Measurements from ENCODE around the gene COL6A3.

Gene COL6A3

DNA sequence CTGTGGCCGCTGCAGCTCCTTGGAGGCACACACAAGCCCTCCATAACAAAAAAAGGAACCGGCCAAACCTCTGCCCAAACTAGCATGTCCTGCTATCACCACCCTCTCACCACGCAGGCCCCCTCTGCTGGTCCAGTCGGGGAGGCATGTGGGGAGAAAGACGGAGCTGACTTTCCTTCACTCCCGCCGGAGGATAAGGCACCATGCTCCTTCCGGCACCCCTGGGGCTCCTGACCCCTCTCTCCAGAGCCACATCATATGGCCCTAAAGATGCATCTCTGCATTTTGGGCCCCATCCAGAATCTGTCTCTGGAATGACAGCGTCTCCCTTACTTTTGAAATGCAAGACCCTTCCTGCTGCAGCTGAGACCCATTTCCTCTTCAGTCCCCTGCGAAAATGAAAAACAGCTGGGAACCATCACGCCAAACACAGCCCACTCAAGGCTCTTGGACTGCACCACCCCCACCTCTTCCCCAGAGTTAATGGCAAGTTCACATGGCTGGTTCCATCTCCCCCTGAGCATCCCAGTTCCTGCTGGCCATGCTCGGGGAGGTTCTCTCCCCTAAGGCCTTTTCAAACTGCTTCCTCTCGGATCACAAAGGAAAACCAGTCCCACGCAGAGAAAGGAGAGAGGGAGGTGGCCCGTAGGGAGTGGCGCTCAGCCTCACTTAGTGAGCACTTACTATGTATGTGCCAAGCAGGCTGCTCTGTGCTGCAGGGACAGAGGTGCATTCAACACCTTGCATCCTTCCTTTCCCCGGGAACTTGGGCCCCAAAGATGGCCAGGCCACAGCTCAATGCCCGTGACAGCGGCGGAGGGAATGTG is 37.9 kb upstream of the COL6A3 start:
- no peaks in the 10 kb centered on the region for H3K27me3 ChIP-seq
- H3K4me3 ChIP-seq = no peak overlapping the region
- H3K9ac ChIP-seq = no peak overlapping the region
- no peaks in the 10 kb centered on the region for H4K20me1 ChIP-seq
- no peaks in the 10 kb centered on the region for H3K36me3 ChIP-seq
- H3K27ac ChIP-seq = peak overlapping the region; percentile 70; the same call in 1 of the 2 replicates
- no peak for TF ChIP-seq Cebpa-rat (IDR thresholded peaks at IDR 0.05)
- H3K9me3 ChIP-seq = peaks cover 34% of the 10 kb centered on the region
- peak overlapping the region; percentile 36 for H3K4me2 ChIP-seq
- H3K4me1 ChIP-seq = peaks cover 78% of the 10 kb centered on the region

- Histone ChIP-seq H3K9me3 (peaks cover 37% of the 10 kb centered on the region), H3K36me3 (no peaks in the 10 kb centered on the region), H3K4me1 (peaks cover 72% of the 10 kb centered on the region), H3K27me3 (no peaks in the 10 kb centered on the region), H3K4me2 (peak overlapping the region; percentile 68), H3K27ac (peak overlapping the region; percentile 70), H4K20me1 (no peaks in the 10 kb centered on the region), H3K4me3 (peak overlapping the region; percentile 22; the same call in 1 of the 2 replicates), H3K9ac (no peak overlapping the region)
- no peak for TF ChIP-seq Cebpa-rat (IDR thresholded peaks at IDR 0.05)
These were observed 36.6 kb upstream of the COL6A3 start for GRCh38 chr2:237450583-237450982.

DNA sequence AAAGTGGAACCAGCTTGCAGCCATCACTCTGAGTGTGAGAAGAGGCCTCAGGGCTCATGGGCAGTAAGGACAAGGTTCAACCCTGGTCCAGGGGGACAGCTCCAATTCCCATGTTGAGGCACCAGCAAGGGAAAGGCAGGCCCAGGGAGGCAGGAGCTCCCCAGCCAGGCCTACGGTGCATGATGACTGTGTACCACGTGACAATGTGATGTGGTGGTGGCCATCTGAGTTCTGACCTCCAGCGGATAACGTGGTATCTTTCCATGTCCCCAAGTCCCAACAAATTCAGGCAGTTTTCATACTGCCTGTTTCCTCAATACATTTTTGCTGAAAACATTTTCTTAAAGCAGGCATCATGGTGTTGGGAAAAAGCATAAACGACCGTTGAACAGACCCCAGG is 36.1 kb upstream of the COL6A3 start:
- H3K36me3 ChIP-seq = no peaks in the 10 kb centered on the region
- H3K4me2 ChIP-seq = peak overlapping the region; percentile 68
- H3K4me1 ChIP-seq = peaks cover 70% of the 10 kb centered on the region
- no peaks in the 10 kb centered on the region for H3K27me3 ChIP-seq
- H4K20me1 ChIP-seq = no peaks in the 10 kb centered on the region
- peak overlapping the region; percentile 70 for H3K27ac ChIP-seq
- TF ChIP-seq Cebpa-rat (IDR thresholded peaks at IDR 0.05) = no peak
- peak overlapping the region; percentile 22; the same call in 1 of the 2 replicates for H3K4me3 ChIP-seq
- peaks cover 35% of the 10 kb centered on the region for H3K9me3 ChIP-seq
- H3K9ac ChIP-seq = no peak overlapping the region

DNA sequence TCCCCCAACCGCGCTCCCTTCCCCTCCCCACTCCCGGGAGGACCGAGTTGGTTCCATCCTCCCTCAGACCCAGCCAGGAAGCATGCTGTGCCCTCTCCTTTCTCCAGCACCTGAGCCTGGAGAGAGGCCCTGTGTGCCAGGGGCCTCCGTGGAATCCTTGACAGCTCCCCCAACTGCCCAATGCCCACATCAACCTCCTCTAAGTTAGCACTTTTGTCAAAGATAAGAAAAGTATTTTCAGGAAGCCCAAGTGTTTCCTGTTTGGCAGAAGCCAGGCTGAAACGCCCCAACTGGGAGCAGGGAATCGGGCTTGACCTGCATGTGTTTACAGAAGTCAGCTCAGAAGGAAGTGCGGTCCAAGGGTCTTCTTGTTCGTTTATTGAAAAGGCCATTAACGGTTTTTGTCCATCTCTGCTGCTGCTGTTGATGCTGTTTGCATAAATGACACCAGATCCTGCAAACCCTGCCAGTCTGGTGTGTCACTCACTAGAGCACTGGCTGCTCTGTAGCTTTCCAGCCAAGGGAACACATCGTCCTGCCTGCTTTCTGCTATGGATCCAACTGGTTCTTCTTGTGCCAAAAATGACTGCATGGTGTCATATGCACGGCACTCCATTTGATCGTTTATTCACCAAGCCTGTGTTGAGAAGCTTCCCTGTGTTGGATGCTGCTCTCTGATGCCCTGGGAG is 35.4 kb upstream of the COL6A3 start:
- H3K4me2 ChIP-seq = peak overlapping the region; percentile 68
- H3K4me1 ChIP-seq = peaks cover 72% of the 10 kb centered on the region
- H3K9ac ChIP-seq = no peak overlapping the region
- no peak for TF ChIP-seq Cebpa-rat (IDR thresholded peaks at IDR 0.05)
- peaks cover 28% of the 10 kb centered on the region for H3K9me3 ChIP-seq
- H3K27me3 ChIP-seq = no peaks in the 10 kb centered on the region
- H3K27ac ChIP-seq = peak overlapping the region; percentile 70
- H3K36me3 ChIP-seq = no peaks in the 10 kb centered on the region
- H4K20me1 ChIP-seq = no peaks in the 10 kb centered on the region
- H3K4me3 ChIP-seq = 0 out of 2 replicates have a peak overlapping the region, but pooled peaks have one; percentile 22

DNA sequence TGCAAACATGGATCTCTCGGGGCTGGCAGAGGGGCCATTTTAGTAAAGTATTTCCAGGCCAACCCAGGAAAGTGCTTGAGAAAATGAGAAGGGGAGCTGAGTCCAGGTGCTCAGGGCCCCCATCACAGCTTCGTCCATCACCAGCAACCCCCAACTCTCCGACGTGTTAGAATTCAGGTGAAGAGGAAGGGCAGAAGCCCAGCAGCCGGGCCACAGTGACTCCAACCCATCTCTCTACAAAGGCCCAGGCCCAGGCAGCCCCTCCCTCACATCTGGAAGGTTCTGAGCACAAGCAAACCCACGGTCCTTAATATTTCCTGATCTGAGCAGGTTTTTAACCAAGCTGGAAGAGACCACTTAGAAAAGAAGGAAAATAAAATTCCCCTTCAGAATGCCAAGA is 34.7 kb upstream of the COL6A3 start:
- H3K9ac ChIP-seq = no peak overlapping the region
- no peaks in the 10 kb centered on the region for H3K27me3 ChIP-seq
- H3K36me3 ChIP-seq = no peaks in the 10 kb centered on the region
- H3K4me2 ChIP-seq = peak overlapping the region; percentile 68
- H3K4me3 ChIP-seq = no peak overlapping the region
- peak overlapping the region; percentile 70 for H3K27ac ChIP-seq
- H3K4me1 ChIP-seq = peaks cover 72% of the 10 kb centered on the region
- H4K20me1 ChIP-seq = no peaks in the 10 kb centered on the region
- H3K9me3 ChIP-seq = peaks cover 25% of the 10 kb centered on the region
- TF ChIP-seq Cebpa-rat (IDR thresholded peaks at IDR 0.05) = no peak

GRCh38 chr2:237448171-237448570 is 34.2 kb upstream of the COL6A3 start:
- Histone ChIP-seq H3K9ac (no peak overlapping the region), H3K27me3 (no peaks in the 10 kb centered on the region), H3K4me1 (peaks cover 72% of the 10 kb centered on the region), H3K9me3 (peaks cover 25% of the 10 kb centered on the region), H3K4me2 (peak overlapping the region; percentile 68), H4K20me1 (no peaks in the 10 kb centered on the region), H3K4me3 (no peak overlapping the region), H3K27ac (peak overlapping the region; percentile 70), H3K36me3 (no peaks in the 10 kb centered on the region)
- TF ChIP-seq Cebpa-rat (IDR thresholded peaks at IDR 0.05) = no peak

- Histone ChIP-seq H3K4me2 (peak overlapping the region; percentile 68), H3K27me3 (no peaks in the 10 kb centered on the region)
- TF ChIP-seq Cebpa-rat (IDR thresholded peaks at IDR 0.05) = no peak
These were observed 33.5 kb upstream of the COL6A3 start for GRCh38 chr2:237447496-237447895.

GRCh38 chr2:237446338-237446665 is 32.3 kb upstream of the COL6A3 start:
- Histone ChIP-seq H3K27ac (no peak overlapping the region), H4K20me1 (no peaks in the 10 kb centered on the region), H3K4me2 (no peak overlapping the region), H3K4me1 (peaks cover 61% of the 10 kb centered on the region), H3K36me3 (no peaks in the 10 kb centered on the region), H3K9ac (no peak overlapping the region), H3K4me3 (no peak overlapping the region), H3K27me3 (no peaks in the 10 kb centered on the region), H3K9me3 (peaks cover 15% of the 10 kb centered on the region)
- TF ChIP-seq Cebpa-rat (IDR thresholded peaks at IDR 0.05) = no peak

More at GRCh38 chr2:237447496-237447895, 33.5 kb upstream of the COL6A3 start:
- Histone ChIP-seq H3K4me1 (peaks cover 66% of the 10 kb centered on the region), H3K36me3 (no peaks in the 10 kb centered on the region), H3K27ac (no peak overlapping the region; the same call in 1 of the 2 replicates), H3K9me3 (peaks cover 25% of the 10 kb centered on the region), H4K20me1 (no peaks in the 10 kb centered on the region), H3K4me3 (no peak overlapping the region), H3K9ac (no peak overlapping the region)

DNA sequence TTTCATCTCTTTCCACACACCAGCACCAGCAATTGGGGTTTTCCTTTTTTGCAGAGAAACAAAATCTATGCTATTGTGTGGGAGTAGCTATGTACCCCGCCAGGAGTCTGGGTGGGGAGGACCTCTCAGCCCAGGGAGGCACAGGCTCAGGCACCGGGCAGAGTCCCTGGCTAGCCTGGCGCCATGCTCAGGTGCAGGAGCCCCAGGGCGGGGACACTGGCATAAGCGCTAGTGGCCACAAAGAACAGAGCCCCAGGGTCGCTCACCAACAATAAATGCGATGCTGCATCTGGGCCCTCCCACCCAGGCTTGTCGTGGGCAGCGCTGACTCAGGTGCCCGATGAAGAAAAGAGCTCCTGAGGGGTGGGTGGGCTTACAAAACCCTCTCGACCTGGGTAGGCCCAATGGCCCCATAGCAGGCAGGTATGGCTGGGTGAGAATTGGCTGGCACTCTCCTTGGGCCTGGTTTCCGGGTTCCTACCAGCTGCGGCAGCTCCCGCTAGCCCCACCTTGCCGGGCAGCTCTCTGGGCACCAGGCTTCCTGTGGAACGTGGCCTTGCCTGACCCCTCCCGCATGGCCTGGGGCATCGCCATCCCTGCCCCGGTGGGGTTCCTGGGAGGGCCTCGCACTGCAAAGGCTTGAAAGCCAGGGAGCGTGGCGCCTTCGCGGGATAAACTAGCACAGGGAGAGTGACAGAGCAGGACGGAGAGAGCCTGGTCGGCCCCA is 31.8 kb upstream of the COL6A3 start:
- H4K20me1 ChIP-seq = no peaks in the 10 kb centered on the region
- no peak for TF ChIP-seq Cebpa-rat (IDR thresholded peaks at IDR 0.05)
- no peaks in the 10 kb centered on the region for H3K36me3 ChIP-seq
- H3K4me1 ChIP-seq = peaks cover 60% of the 10 kb centered on the region
- no peak overlapping the region for H3K9ac ChIP-seq
- H3K4me2 ChIP-seq = no peak overlapping the region
- H3K27me3 ChIP-seq = no peaks in the 10 kb centered on the region
- no peak overlapping the region for H3K4me3 ChIP-seq
- H3K27ac ChIP-seq = no peak overlapping the region
- peaks cover 15% of the 10 kb centered on the region for H3K9me3 ChIP-seq
